GM21786 (cell line): ENCODE results near the gene RBMS3.
"Not testable (repeated sequence)": the region's sequence is repeated elsewhere in the genome, so short reads cannot be mapped to it uniquely, and the experiment has no call there.

Experiments used
- ATAC-seq: cut with Tn5 transposase; IDR thresholded peaks from one replicate; pipeline ENCODE4 v1.9.1; 2021; ENCODE audit not compliant: unreplicated experiment

Gene RBMS3

GRCh38 chr3:29759411-29760225 lies 478.7 kb downstream of the RBMS3 start:
- no peak for ATAC-seq

- ATAC-seq = no peak
Observed at GRCh38 chr3:29760226-29760685, 479.4 kb downstream of the RBMS3 start.

- no peak for ATAC-seq
Observed at GRCh38 chr3:29761517-29761916, 480.6 kb downstream of the RBMS3 start.

GRCh38 chr3:29763115-29763514 lies 482.2 kb downstream of the RBMS3 start:
- no peak for ATAC-seq

GRCh38 chr3:29764041-29764440 lies 483.2 kb downstream of the RBMS3 start:
- no peak for ATAC-seq

- no peak for ATAC-seq
Observed at GRCh38 chr3:29764603-29765254, 483.9 kb downstream of the RBMS3 start.

- no peak for ATAC-seq
Observed at GRCh38 chr3:29771602-29772001, 490.7 kb downstream of the RBMS3 start.

GRCh38 chr3:29772436-29772835 lies 491.6 kb downstream of the RBMS3 start:
- no peak for ATAC-seq

GRCh38 chr3:29773481-29773880 lies 492.6 kb downstream of the RBMS3 start:
- ATAC-seq = no peak

GRCh38 chr3:29775340-29775739 lies 494.5 kb downstream of the RBMS3 start:
- ATAC-seq = no peak

- ATAC-seq = no peak
Observed at GRCh38 chr3:29777869-29778268, 497.0 kb downstream of the RBMS3 start.

GRCh38 chr3:29789686-29790085 lies 508.8 kb downstream of the RBMS3 start:
- no peak for ATAC-seq

- no peak for ATAC-seq
Observed at GRCh38 chr3:29796808-29797207, 515.9 kb downstream of the RBMS3 start.

- no peak for ATAC-seq
Observed at GRCh38 chr3:29802057-29802456, 521.2 kb downstream of the RBMS3 start.

- no peak for ATAC-seq
Observed at GRCh38 chr3:29804044-29804443, 523.2 kb downstream of the RBMS3 start.

GRCh38 chr3:29805757-29806156 lies 524.9 kb downstream of the RBMS3 start:
- ATAC-seq = no peak

- ATAC-seq = not testable (repeated sequence)
Observed at GRCh38 chr3:29808324-29808723, 527.5 kb downstream of the RBMS3 start.

GRCh38 chr3:29822071-29822470 lies 541.2 kb downstream of the RBMS3 start:
- ATAC-seq = no peak

GRCh38 chr3:29823233-29823632 lies 542.4 kb downstream of the RBMS3 start:
- ATAC-seq = no peak

GRCh38 chr3:29826712-29827111 lies 545.8 kb downstream of the RBMS3 start:
- ATAC-seq = no peak

GRCh38 chr3:29827756-29828155 lies 546.9 kb downstream of the RBMS3 start:
- no peak for ATAC-seq

GRCh38 chr3:29829340-29829739 lies 548.5 kb downstream of the RBMS3 start:
- ATAC-seq = no peak
